GM13976 (cell line): ENCODE measurements around the gene ABCG5.

Experiments
- DNase-seq: peaks from one replicate; pipeline ENCODE4 v3.0.0; 2012; ENCODE audit warnings: low spot score
- in situ Hi-C: fragments of 300-500 bp; cut with MboI; formaldehyde crosslinking; loops from one replicate; pipeline ENCODE4 v1.12.0; 2022; ENCODE audit warnings: low sequenced_read_pairs, mixed read lengths, inconsistent platforms; ENCODE audit not compliant: unreplicated experiment
- TF ChIP-seq, protein P1 (sequence below): IDR thresholded peaks from 2 replicates; pipeline ENCODE4 v1.5.1; 2012; ENCODE audit warnings: borderline replicate concordance, mild to moderate bottlenecking; ENCODE audit not compliant: insufficient read depth; ENCODE audit errors: extremely low read depth, missing control alignments, control extremely low read depth

Gene ABCG5

DNA sequence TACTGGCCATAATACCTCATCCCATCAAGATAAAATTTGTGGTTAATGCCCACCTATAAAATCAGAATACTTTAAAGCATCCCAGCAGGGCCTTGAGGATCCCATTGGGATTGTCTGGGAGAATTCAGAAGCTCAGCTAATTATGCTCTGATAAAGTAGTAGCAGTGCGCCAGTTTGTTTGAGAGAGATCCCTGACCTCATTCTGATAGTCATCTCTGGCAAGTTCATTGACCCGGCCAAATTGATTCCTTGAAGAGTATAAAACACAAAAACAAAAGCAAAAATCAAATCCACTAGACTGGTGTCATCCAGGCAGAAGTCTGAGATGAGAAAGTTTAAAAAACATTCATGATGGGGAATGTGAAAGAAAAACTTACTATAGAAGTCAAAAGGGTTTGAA, 14.1 kb downstream of the ABCG5 start:
- no peak for DNase-seq
- TF ChIP-seq, protein P1, sequence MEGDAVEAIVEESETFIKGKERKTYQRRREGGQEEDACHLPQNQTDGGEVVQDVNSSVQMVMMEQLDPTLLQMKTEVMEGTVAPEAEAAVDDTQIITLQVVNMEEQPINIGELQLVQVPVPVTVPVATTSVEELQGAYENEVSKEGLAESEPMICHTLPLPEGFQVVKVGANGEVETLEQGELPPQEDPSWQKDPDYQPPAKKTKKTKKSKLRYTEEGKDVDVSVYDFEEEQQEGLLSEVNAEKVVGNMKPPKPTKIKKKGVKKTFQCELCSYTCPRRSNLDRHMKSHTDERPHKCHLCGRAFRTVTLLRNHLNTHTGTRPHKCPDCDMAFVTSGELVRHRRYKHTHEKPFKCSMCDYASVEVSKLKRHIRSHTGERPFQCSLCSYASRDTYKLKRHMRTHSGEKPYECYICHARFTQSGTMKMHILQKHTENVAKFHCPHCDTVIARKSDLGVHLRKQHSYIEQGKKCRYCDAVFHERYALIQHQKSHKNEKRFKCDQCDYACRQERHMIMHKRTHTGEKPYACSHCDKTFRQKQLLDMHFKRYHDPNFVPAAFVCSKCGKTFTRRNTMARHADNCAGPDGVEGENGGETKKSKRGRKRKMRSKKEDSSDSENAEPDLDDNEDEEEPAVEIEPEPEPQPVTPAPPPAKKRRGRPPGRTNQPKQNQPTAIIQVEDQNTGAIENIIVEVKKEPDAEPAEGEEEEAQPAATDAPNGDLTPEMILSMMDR, result no peak
- in situ Hi-C loops, result no loop called here

DNA sequence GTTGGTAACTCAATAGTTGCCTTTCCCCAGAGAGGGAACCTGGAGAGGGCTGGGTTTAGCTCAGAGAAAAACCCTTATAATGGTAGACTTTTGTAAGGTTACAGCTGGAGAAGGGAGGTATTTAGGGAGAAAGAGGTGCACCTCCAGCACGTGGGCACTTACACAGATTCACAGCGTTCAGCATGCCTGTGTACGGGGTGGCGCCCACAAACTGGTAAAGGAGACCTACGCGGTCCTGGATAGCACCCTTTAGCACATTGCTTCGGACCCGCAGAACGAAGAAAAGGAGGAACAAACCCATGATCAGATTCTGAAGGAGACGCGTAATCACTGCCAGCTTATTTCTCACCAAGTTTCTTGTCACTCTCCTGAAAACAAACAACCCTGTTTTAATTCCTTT, 14.9 kb downstream of the ABCG5 start:
- in situ Hi-C loops, result no loop called here
- TF ChIP-seq, protein P1, result no peak
- no peak for DNase-seq

DNA sequence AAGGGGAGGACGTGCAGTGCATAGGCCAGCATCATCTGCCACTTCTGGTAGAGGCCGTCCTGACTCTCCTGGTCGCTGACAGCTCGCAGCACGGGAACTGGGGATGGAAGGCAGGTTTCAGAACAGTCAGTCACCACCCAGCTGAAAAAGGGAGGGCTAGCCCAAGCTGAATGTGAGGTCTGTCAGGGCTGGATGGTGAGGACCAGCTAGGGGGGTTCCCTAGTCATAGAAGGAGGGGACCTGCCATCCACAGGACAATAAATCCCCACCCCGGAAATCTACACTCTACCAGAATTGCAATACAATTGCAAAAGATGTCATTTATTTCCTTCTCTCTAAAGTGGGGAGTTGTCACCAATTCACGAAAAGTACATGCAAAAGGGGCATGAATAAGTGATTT, 15.8 kb downstream of the ABCG5 start:
- in situ Hi-C loops, result no loop called here
- no peak for DNase-seq
- TF ChIP-seq, protein P1, result no peak

DNA sequence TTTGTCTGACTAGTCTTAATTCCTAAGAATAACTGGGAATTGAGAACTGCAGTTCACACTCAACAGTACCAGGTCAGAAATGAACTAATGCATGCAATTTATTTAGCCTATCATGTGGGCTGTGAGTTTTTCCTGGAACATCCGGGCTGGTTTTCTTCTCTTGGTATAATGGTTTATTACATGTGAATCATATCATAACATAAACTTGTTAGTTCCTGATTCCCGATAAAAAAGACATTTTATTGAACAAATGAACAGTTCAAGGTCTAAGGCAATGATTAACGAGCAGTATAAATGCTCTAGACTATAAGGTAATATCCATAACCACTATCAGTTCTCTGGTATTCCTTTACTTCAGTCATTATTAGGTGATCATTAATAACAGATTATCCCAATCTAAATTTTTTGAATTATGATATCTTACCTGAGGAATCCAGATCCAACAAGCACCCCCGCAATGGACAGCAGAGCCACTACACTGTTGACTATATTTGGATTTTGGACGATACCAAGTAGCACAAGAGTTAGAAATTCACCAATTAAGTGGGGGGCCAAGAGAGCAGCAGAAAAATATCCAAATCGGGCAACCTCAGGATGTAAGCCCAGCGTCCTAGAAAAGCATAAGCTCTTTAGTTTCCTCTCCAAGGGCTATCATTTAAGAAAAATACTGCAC, 19.0 kb downstream of the ABCG5 start:
- no peak for DNase-seq
- in situ Hi-C loops, result no loop called here
- TF ChIP-seq, protein P1, result no peak

DNA sequence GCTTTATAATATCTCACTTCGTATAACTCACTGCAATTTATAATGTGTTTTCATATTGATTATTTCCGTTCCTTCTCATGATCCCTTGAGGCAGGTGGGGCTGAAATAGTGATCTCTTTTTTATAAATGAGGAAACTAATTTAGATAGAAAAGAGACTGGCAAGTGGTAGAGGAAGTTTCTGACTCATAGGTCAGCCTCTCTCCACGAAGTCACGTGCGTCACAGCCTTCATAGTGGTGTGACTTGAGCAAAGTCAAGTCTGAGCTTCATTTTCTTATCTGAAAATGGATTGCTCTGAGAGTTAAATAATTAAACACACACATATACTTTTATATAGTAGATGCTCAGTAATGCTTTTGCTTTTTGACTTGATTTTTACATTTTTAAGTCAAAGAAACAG, 19.9 kb downstream of the ABCG5 start:
- no peak for DNase-seq
- in situ Hi-C loops, result no loop called here
- TF ChIP-seq, protein P1, result no peak

DNA sequence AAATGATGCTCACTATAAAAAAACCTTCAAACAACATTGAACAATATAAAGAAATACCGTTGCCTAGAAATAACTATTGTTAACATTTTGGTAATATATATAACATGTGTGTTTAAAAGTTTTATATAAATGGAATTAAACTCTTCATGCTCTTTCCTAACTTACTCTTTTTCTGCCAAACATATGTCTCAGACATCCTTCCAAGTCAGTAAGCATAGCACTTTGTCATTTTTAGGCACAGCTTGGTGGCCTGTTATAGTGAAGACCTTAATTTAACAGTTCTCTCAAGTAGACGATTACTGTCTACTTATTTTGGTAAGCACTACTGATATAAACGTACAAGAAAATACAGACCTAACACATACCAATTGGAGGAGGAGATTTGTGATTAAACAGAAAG, 23.9 kb downstream of the ABCG5 start:
- in situ Hi-C loops, result no loop called here
- TF ChIP-seq, protein P1, result no peak
- no peak for DNase-seq
